Islet precursor cell (in vitro differentiated cells): ENCODE measurements around the gene ZNF518B.

Experiments
- DNase-seq: peaks from one replicate; pipeline ENCODE4 v3.0.0-alpha.2; 2018

ZNF518B gene

DNA sequence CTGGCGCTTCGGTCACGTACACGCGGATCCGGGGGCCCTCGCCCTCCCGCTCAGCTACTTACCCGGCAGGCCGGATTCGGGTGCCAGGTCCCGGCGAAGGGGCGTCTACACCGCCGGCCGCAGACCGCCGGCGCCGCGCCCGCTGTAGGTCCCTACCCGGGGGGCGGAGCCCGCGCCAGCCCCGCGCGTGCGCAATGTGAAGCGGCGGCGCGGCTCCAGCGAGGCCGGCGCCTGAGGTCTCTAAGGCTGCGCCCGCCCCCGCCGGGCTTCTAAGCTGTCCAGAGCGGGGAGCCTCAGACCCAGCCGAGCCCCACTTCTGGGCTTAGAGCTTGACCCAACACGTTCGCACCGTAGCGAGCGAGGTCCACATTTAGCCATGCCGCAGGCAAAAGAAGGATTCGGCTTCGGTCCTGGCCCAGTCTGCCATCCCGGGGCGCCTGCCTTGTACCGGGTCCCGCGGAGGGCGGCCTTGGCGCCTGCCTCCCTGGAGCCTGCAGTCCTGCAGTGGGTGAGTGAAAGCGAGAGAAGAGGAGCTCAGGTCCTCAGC is at the start of gene ZNF518B:
TSS of gene ZNF518B (minus strand) at position 172 of the 547 bp plus-strand sequence. CDS start 11,098 bp downstream, outside the sequence.
- peak; percentile 81 for DNase-seq

- DNase-seq, result no peak
Observed at GRCh38 chr4:10506077-10506476, 48.9 kb upstream of the ZNF518B start.

- DNase-seq, result no peak
Observed at GRCh38 chr4:10504570-10505179, 47.4 kb upstream of the ZNF518B start.

DNA sequence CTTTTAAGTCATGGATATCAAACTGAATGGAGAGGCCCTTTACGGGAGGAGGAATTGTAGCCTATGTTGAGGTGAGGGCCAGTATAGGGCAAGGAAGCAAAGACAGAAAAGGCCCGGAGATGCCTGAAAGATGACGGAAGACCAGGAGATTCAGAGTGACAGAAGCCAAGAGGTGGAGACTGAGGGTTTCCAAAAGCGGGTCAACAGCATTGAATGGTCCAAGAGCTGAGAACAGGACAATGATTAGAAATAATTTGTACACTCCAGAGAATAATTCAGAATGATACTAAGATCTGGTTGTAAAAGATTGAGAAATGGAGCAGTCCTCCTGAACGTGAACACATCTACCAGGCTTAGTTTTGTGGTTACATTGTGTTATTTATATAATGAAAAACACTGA is 45.5 kb upstream of the ZNF518B start:
- DNase-seq, result no peak

GRCh38 chr4:10500776-10501175 is 43.5 kb upstream of the ZNF518B start:
- no peak for DNase-seq

DNA sequence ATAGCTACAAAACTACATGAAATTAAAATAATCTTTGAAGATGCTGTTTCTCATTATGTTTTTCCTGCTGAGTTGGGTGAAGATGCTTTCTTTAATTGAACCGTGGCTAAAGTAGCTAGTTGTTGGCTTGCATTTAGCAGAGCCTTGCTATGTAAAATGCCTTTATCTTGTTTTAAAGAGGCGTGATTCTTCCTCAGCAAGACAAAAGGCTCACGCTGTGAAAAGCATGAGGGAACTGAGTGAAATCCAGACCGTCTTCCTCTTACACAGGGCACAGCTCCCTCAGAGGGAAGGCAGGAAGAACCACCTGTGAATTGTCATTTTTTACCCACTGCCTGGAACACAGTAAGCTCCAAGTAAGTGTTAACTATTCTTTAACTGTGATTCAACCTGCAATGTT is 39.0 kb upstream of the ZNF518B start:
- no peak for DNase-seq

GRCh38 chr4:10495651-10496050 is 38.4 kb upstream of the ZNF518B start:
- no peak for DNase-seq

- DNase-seq, result no peak
Observed at GRCh38 chr4:10492464-10492863, 35.2 kb upstream of the ZNF518B start.

DNA sequence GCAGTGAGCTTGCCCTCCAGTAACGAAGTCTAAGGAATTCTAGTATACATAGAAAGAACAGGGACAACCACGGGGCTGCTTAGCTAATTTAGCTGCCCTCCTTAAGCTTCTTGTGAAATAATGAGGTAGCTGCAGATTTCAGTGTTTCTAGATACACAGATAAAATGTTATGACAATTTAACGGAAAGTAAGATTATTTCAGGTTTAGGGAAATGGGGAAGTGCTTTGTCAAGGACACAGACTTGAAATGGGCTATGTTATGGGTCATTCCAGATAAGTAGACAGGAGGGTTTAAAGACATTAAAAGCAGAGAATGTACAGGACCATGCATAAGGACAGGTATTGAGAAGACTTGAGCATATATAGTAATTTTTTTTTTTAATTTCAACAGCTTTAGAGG is 34.2 kb upstream of the ZNF518B start:
- DNase-seq, result no peak

DNA sequence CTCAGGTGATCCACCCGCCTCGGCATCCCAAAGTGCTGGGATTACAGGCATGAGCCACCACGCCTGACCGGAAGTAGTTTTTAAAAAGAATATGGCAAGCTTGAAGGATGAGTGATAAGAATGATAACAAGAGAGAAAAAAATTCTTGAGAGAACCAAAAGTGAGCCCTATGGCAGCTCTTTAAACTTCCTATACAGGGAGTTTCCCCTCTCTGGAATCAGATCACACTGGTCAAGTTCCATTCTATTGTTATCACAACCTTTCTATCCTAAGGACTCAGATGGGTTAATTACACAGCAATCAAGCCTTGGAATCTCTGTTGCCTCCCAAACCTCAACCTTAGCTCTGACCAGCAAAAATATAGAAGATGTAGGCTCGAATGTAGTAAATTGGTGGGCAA is 33.8 kb upstream of the ZNF518B start:
- no peak for DNase-seq

DNA sequence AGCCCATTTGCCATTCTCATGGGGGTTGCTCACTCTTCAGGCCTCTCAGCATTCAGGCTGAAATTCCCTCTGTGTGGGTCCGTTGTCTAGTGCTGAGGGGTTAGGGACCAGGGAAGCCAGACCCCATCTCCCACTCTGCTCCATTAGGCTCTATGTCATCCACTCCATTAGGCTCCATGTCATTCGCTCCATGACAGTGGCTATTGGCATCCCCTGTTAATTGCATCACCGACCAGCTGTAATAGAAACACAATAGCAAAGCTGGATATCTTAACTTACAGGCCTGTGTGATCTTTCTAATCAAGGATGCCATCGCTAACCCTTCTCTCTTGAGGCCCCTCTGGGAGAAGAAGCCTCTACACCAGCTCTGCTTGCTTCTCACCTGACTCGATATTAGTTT is 25.7 kb upstream of the ZNF518B start:
- no peak for DNase-seq

- no peak for DNase-seq
Observed at GRCh38 chr4:10480616-10481015, 23.4 kb upstream of the ZNF518B start.

DNA sequence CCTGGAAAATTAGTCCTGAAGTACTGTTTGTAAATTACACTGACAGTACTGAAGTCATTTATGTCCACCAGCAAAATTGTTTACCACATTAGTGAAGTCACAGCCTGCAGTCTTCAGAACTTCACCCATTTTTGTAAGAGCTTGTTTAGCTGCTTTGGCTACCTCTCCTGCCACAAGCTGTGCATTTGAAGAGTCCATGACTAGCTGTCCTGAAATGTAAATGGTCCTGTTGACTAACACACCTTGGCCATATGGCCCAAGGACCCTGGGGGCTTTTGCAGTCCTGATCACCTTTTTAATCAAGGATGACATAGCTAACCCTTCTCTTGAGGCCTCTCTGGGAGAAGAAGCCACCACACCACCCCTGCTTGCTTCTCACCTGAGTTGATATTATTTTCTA is 21.4 kb upstream of the ZNF518B start:
- DNase-seq, result peak; percentile 86

GRCh38 chr4:10470505-10470904 is 13.3 kb upstream of the ZNF518B start:
- DNase-seq, result no peak

GRCh38 chr4:10466161-10466560 is 8.9 kb upstream of the ZNF518B start:
- DNase-seq, result no peak

GRCh38 chr4:10462876-10463275 is 5.7 kb upstream of the ZNF518B start:
- DNase-seq, result no peak

DNA sequence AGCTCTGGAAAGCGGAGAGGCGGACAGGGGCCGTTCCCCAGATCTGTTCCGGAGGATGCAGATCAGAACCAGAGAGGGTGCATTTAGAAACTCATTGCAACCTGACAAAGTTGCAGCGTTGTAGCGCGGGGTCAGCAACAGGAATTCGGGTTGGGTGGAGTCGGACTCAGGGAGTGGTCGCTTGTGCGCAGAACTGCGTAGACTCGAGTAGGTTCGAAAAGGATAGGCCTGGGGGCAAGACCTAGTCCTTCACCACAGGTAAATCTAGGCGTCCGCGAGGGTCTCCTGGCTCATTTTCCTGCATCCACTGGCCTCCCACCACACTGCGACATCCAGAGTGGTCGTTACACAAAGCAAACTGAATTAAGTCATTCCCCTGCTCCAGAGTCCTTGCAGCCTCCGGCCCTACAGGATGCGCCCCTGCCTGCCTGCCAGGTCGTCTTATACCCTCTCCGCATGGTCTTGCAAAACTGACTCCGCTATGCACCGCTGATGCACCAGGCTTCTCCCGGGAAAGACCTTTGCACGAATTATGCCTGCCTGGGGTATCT is 4.7 kb upstream of the ZNF518B start:
- no peak for DNase-seq

DNA sequence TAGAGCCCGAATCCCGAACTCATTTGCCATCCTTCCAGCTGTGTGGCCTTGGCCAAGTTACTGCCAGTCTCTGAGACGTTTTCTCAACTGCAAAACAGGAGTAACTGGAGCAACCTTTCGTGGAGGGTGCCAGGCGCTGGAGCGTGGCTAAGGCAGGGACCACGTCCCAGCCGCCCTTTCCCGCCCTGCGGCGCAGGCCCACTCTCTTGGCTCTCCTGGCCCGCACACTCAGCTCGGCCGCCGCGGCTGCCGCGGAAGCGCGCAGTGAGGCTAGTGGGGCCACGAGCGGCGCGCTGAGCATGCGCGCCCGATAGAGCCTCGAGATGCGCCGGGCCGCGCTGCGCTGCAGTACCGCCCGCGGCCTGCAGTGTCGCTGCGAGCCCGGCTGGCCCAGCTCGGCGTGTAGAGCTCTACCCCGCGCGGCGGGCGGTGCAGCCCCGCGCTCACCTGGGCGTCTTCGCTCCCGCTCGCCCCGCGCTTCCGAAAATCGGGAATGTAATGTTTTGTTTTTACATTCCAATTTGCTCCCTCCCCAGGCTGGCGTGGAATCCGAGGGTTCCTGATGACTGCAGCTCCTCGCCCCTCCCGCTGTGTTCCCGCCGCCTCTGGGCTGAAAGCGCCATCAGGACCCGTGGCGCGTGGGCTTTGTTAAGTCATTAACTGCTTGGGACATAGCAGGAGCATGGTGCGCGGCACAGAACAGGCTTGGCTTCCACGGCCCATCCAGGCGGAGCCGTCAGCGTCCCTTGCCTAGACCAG is 4.0 kb upstream of the ZNF518B start:
- peak; percentile 85 for DNase-seq

DNA sequence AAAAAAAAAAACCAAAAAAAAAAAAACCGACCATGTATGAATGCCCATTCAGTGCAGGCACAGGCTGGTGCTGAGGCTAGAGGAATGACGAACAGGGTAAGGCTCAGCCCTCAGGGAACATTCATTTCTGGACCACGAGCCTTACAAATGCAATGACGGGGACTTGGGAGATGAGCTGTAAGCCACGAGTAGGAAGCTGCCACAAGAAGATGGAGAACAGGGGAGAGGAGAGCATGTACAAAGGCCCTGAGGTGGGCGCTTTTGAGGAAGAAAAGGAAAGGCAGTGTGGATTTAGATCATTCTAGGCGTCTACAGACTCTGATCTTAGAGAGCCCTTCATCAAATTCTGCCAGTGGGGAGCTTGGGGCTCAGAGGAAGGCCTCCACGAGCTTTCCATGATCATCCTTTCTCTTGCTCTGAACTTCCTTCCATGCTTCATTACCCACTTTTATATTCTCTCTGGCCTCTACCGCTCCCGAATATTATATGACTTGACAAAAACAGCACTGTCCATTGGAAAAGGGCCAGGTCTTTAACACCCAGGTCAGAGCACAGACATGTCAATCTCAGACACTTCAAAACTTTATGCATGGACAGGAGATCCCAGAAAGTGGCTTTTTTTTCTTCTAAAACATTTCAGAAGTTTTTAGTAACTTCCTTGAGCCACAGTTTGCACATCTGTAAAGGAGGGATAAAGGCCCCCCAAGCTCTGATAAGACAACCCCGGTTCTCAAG is 3.3 kb upstream of the ZNF518B start:
- no peak for DNase-seq

DNA sequence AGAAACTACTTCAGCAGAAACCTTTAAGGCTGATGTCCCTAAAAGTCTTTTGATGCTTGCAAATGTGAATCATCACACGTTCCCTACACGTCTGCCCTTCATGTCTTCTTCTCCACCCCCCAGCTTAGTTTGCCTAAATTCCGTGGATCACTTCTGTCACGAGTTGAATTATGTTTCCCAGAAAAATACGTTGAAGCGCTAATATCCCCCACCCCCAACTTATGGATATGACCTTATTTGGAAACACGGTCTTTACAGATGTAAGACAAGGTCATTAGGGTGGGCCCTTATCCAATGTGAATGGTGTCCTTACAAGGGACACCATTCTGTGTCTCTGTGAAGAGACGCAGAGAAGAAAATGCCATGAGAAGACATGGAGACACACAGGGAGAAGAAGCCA is 2.1 kb upstream of the ZNF518B start:
- no peak for DNase-seq

GRCh38 chr4:10458177-10458576 is 951 bp upstream of the ZNF518B start:
- peak; percentile 59 for DNase-seq

GRCh38 chr4:10456595-10457254 is 501 bp downstream of the ZNF518B start:
- peak; percentile 69 for DNase-seq

- DNase-seq, result no peak
Observed at GRCh38 chr4:10456260-10456594, 999 bp downstream of the ZNF518B start.
